Neural cell (in vitro differentiated cells): Measurements from ENCODE around the gene SOX12. TPM values are rescaled to one million over a fixed set of nuclear protein-coding genes. Genes with fewer than 3 reads are reported as not detected.

ENCODE experiments used
- H2AFZ ChIP-seq: fragments of 200-600, 300-800 bp; sonication (generic), shearing (Covaris generic); 2 replicates; pipeline ENCODE4 v1.6.0; 2014; ENCODE audit warnings: low read depth, mild to moderate bottlenecking, antibody characterized with exemption, low read length, moderate library complexity
- H3F3A ChIP-seq: fragments of 200-600 bp; shearing (Covaris generic); 2 replicates; pipeline ENCODE4 v1.6.1; 2016; ENCODE audit warnings: mild to moderate bottlenecking, moderate library complexity, mixed read lengths, antibody characterized with exemption, low read length; ENCODE audit not compliant: insufficient read depth, poor library complexity, severe bottlenecking
- H3K27ac ChIP-seq: fragments of 200-600, 300-800 bp; sonication (generic), shearing (Covaris generic); 2 replicates; pipeline ENCODE4 v1.5.1; 2014; ENCODE audit warnings: mild to moderate bottlenecking, low read length, moderate library complexity
- H3K27me3 ChIP-seq: fragments of 300-800, 200-600 bp; sonication (generic), shearing (Covaris generic); 2 replicates; pipeline ENCODE4 v1.6.0; 2014; ENCODE audit warnings: mild to moderate bottlenecking, low read depth, low read length, moderate library complexity; ENCODE audit not compliant: insufficient read depth
- H3K36me3 ChIP-seq: fragments of 300-800, 200-600 bp; sonication (generic), shearing (Covaris generic); 2 replicates; pipeline ENCODE4 v1.5.1; 2014; ENCODE audit warnings: mild to moderate bottlenecking, antibody characterized with exemption, low read length, moderate library complexity; ENCODE audit not compliant: insufficient read depth
- H3K4me2 ChIP-seq: fragments of 300-800, 200-600 bp; sonication (generic), shearing (Covaris generic); 2 replicates; pipeline ENCODE4 v1.6.0; 2014; ENCODE audit warnings: mild to moderate bottlenecking, low read length
- H3K4me3 ChIP-seq: fragments of 300-800, 200-600 bp; sonication (generic), shearing (Covaris generic); 2 replicates; pipeline ENCODE4 v1.5.1; 2014; ENCODE audit warnings: mild to moderate bottlenecking, low read length, moderate library complexity
- H3K79me2 ChIP-seq: fragments of 200-600 bp; shearing (Covaris generic); replicated peaks from 2 replicates; pipeline ENCODE4 v1.6.0; 2014; ENCODE audit warnings: mild to moderate bottlenecking, low read length, moderate library complexity; ENCODE audit not compliant: insufficient read depth
- H3K9ac ChIP-seq: fragments of 300-800, 200-600 bp; sonication (generic), shearing (Covaris generic); 2 replicates; pipeline ENCODE4 v1.6.1; 2016; ENCODE audit warnings: mild to moderate bottlenecking, low read length, mixed read lengths
- H3K9me2 ChIP-seq: fragments of 200-600 bp; shearing (Covaris generic); 2 replicates; pipeline ENCODE4 v1.6.1; 2016; ENCODE audit warnings: mild to moderate bottlenecking, low read length, mixed read lengths; ENCODE audit not compliant: insufficient read depth
- H3K9me3 ChIP-seq: fragments of 200-600, 300-800 bp; sonication (generic), shearing (Covaris generic); 2 replicates; pipeline ENCODE4 v1.6.1; 2016; ENCODE audit warnings: mild to moderate bottlenecking, mixed run types, low read length, moderate library complexity, mixed read lengths
- H4K20me1 ChIP-seq: fragments of 200-600 bp; shearing (Covaris generic); 2 replicates; pipeline ENCODE4 v1.6.1; 2016; ENCODE audit warnings: mild to moderate bottlenecking, mixed run types; ENCODE audit not compliant: insufficient read depth
- EP300 ChIP-seq: fragments of 450-650 bp; conservative IDR thresholded peaks from 2 replicates; pipeline ENCODE4 v1.6.1; 2014; ENCODE audit warnings: antibody characterized with exemption, mild to moderate bottlenecking, moderate library complexity; ENCODE audit not compliant: poor library complexity, severe bottlenecking
- EZH2 ChIP-seq: fragments of 200-600, 300-800 bp; shearing (Covaris generic), sonication (generic); IDR thresholded peaks from 2 replicates; pipeline ENCODE4 v1.6.1; 2014; ENCODE audit warnings: antibody characterized with exemption, low read length, borderline replicate concordance, mild to moderate bottlenecking; ENCODE audit not compliant: insufficient read depth, poor library complexity, severe bottlenecking
- MXI1 ChIP-seq: fragments of 450-650 bp; conservative IDR thresholded peaks from 2 replicates; pipeline ENCODE4 v1.6.1; 2014; ENCODE audit warnings: antibody characterized with exemption, mild to moderate bottlenecking; ENCODE audit not compliant: poor library complexity, severe bottlenecking
- POLR2AphosphoS5 ChIP-seq: IDR thresholded peaks from 2 replicates; pipeline ENCODE4 v1.6.1; 2012
- RAD21 ChIP-seq: fragments of 450-650 bp; conservative IDR thresholded peaks from 2 replicates; pipeline ENCODE4 v1.6.1; 2014; ENCODE audit warnings: antibody characterized with exemption, mild to moderate bottlenecking, moderate library complexity
- SMC3 ChIP-seq: fragments of 450-650 bp; conservative IDR thresholded peaks from 2 replicates; pipeline ENCODE4 v1.6.1; 2014; ENCODE audit warnings: antibody characterized with exemption, mild to moderate bottlenecking, moderate library complexity; ENCODE audit not compliant: poor library complexity
- TAF1 ChIP-seq: IDR thresholded peaks from 2 replicates; pipeline ENCODE4 v1.6.1; 2012; ENCODE audit warnings: low read depth
- polyA plus RNA-seq: library from polyadenylated mRNA; depleted of rRNA; stranded (reverse); fragments of >200 nt; gene quantifications from 2 replicates; pipeline ENCODE4 v1.2.3, GENCODE V29; 2014
- TF ChIP-seq, protein P1 (sequence below): fragments of 450-650 bp; IDR thresholded peaks from 2 replicates; pipeline ENCODE4 v1.5.1; 2014; ENCODE audit warnings: antibody characterized with exemption, mild to moderate bottlenecking, moderate library complexity; ENCODE audit not compliant: poor library complexity, severe bottlenecking
- TF ChIP-seq, protein P2 (sequence below): IDR thresholded peaks from 2 replicates; pipeline ENCODE4 v1.6.1; 2012; ENCODE audit warnings: borderline replicate concordance

Gene SOX12
- polyA plus RNA-seq, 1 donor from 2014 or later = 6.8 TPM

DNA sequence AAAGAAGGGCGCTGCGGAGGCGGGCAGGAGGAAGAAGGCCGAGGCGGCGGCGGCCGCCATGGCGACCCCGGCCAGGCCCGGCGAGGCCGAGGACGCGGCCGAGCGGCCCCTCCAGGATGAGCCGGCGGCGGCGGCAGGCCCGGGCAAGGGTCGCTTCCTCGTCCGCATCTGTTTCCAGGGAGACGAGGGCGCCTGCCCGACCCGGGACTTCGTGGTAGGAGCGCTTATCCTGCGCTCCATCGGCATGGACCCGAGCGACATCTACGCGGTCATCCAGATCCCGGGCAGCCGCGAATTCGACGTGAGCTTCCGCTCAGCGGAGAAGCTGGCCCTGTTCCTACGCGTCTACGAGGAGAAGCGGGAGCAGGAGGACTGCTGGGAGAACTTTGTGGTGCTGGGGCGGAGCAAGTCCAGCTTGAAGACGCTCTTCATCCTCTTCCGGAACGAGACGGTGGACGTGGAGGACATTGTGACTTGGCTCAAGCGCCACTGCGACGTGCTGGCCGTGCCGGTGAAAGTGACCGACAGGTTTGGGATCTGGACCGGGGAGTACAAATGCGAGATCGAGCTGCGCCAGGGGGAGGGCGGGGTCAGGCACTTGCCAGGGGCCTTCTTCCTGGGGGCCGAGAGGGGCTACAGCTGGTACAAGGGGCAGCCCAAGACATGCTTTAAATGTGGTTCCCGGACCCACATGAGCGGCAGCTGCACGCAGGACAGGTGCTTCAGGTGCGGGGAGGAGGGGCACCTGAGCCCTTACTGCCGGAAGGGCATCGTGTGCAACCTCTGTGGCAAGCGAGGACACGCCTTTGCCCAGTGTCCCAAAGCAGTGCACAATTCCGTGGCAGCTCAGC, 27.2 kb upstream of the SOX12 start:
- Histone ChIP-seq H3K4me2 (peak overlapping the region; percentile 98), H3K27ac (peak overlapping the region; percentile 86), H2AFZ (peak overlapping the region; percentile 60), H3K27me3 (no peaks in the 10 kb centered on the region), H3K36me3 (no peaks in the 10 kb centered on the region), H3K79me2 (peaks cover 37% of the 10 kb centered on the region), H3K9me3 (no peaks in the 10 kb centered on the region), H3K4me3 (peak overlapping the region; percentile 100), H3K9me2 (no peaks in the 10 kb centered on the region), H3F3A (peaks cover 3% of the 10 kb centered on the region), H4K20me1 (no peaks in the 10 kb centered on the region), H3K9ac (peak overlapping the region; percentile 89)
- TF ChIP-seq EZH2 = no peak
- TF ChIP-seq POLR2AphosphoS5 = peak; percentile 19
- no peak for TF ChIP-seq RAD21
- TF ChIP-seq, protein P1, sequence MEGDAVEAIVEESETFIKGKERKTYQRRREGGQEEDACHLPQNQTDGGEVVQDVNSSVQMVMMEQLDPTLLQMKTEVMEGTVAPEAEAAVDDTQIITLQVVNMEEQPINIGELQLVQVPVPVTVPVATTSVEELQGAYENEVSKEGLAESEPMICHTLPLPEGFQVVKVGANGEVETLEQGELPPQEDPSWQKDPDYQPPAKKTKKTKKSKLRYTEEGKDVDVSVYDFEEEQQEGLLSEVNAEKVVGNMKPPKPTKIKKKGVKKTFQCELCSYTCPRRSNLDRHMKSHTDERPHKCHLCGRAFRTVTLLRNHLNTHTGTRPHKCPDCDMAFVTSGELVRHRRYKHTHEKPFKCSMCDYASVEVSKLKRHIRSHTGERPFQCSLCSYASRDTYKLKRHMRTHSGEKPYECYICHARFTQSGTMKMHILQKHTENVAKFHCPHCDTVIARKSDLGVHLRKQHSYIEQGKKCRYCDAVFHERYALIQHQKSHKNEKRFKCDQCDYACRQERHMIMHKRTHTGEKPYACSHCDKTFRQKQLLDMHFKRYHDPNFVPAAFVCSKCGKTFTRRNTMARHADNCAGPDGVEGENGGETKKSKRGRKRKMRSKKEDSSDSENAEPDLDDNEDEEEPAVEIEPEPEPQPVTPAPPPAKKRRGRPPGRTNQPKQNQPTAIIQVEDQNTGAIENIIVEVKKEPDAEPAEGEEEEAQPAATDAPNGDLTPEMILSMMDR = no peak
- TF ChIP-seq, protein P2, sequence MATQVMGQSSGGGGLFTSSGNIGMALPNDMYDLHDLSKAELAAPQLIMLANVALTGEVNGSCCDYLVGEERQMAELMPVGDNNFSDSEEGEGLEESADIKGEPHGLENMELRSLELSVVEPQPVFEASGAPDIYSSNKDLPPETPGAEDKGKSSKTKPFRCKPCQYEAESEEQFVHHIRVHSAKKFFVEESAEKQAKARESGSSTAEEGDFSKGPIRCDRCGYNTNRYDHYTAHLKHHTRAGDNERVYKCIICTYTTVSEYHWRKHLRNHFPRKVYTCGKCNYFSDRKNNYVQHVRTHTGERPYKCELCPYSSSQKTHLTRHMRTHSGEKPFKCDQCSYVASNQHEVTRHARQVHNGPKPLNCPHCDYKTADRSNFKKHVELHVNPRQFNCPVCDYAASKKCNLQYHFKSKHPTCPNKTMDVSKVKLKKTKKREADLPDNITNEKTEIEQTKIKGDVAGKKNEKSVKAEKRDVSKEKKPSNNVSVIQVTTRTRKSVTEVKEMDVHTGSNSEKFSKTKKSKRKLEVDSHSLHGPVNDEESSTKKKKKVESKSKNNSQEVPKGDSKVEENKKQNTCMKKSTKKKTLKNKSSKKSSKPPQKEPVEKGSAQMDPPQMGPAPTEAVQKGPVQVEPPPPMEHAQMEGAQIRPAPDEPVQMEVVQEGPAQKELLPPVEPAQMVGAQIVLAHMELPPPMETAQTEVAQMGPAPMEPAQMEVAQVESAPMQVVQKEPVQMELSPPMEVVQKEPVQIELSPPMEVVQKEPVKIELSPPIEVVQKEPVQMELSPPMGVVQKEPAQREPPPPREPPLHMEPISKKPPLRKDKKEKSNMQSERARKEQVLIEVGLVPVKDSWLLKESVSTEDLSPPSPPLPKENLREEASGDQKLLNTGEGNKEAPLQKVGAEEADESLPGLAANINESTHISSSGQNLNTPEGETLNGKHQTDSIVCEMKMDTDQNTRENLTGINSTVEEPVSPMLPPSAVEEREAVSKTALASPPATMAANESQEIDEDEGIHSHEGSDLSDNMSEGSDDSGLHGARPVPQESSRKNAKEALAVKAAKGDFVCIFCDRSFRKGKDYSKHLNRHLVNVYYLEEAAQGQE = no peak
- TF ChIP-seq SMC3 = no peak
- TF ChIP-seq TAF1 = no peak
- TF ChIP-seq EP300 = no peak
- peak; percentile 24 for TF ChIP-seq MXI1

DNA sequence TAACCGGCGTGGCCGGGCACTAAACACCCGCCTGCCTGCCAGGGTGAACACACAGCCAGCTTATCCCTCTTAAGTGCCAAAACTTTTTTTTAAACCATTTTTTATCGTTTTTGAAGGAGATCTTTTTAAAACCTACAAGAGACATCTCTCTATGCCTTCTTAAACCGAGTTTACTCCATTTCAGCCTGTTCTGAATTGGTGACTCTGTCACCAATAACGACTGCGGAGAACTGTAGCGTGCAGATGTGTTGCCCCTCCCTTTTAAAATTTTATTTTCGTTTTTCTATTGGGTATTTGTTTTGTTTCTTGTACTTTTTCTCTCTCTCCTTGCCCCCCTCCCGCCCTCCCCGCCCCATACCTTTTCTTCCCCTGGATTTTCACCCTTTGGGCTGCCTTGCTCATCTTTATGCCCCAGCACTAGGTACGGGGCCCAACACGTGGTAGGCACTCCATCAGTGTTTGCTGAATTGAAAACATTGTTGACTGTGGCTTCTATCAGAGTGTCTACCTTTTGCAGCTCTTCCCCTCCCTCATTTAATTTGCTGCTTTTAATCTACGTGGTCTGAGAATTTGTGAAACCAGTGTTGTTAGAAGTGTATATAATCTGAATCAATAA, 26.5 kb upstream of the SOX12 start:
- no peaks in the 10 kb centered on the region for H3K36me3 ChIP-seq
- peak overlapping the region; percentile 89 for H3K9ac ChIP-seq
- peak overlapping the region; percentile 60 for H2AFZ ChIP-seq
- peaks cover 3% of the 10 kb centered on the region for H3F3A ChIP-seq
- H3K9me3 ChIP-seq = no peaks in the 10 kb centered on the region
- no peaks in the 10 kb centered on the region for H4K20me1 ChIP-seq
- H3K79me2 ChIP-seq = peaks cover 37% of the 10 kb centered on the region
- H3K4me2 ChIP-seq = peak overlapping the region; percentile 98
- H3K9me2 ChIP-seq = no peaks in the 10 kb centered on the region
- TF ChIP-seq MXI1 (no peak), TAF1 (no peak), POLR2AphosphoS5 (no peak), EP300 (no peak), SMC3 (no peak), EZH2 (no peak), RAD21 (no peak)
- TF ChIP-seq, protein P1 = no peak
- TF ChIP-seq, protein P2 = no peak
- H3K27me3 ChIP-seq = no peaks in the 10 kb centered on the region
- H3K4me3 ChIP-seq = peak overlapping the region; percentile 100
- peak overlapping the region; percentile 86 for H3K27ac ChIP-seq
